ENCODE data around the gene LRRC8B.
A peak's percentile ranks its signal among the peaks of the same experiment; 100 is the strongest.
"Not testable (repeated sequence)": the region's sequence is repeated elsewhere in the genome, so short reads cannot be mapped to it uniquely, and the experiment has no call there.

The LRRC8B gene

DNA sequence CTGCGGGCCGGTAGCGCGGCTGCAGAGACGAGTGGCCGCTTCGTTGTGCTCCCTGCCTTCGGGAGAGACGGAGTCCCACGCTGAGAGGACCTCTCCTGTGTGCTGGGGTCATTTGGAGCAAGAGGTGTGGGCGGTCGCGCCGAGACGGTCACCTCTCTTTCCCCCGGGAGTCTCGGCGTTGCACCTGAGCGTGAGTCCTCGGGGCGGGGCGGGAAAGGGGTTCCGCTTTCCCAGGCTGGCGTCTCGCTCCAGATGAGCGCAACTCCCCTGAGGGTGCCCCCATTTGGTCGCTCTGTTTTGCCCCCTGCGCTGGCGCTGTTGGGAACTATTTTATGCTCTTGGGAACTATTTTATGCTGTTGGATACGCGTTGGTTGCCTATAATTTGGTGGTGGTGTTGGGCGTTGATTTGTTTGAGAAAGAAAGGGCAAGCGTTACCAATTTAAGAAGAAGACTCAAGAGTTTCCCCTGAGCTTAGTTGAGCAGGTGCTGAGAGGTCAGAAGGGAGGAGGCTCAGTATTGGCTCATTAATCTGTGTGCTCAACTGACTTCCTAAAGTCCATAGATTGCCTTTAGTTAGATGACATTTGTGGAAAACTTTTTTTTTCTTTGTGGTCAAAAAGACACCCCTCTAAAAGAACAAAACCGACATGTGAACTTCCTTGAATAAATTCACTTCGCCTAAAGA, 683 bp downstream of the LRRC8B start:
- peak; percentile 74 for DNase-seq

DNA sequence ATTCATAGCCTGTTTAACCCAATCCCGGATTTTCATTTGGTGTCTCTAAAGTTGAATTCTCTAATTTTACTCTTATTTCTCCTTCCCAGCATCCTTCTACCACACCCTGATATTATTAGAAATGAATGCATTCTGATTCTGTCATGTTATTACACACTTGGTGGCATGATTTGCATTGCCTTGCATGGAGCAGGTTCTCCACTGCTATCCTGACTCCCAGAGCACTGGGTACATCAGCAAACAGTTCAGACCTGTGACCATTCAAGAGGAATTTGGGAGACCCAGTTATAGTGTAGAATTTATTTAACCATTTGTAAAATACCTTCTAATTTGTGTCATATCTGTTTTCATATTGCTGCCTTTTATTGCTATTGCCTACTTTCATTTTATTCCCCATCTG, 2.6 kb downstream of the LRRC8B start:
- DNase-seq: peak; percentile 36

DNA sequence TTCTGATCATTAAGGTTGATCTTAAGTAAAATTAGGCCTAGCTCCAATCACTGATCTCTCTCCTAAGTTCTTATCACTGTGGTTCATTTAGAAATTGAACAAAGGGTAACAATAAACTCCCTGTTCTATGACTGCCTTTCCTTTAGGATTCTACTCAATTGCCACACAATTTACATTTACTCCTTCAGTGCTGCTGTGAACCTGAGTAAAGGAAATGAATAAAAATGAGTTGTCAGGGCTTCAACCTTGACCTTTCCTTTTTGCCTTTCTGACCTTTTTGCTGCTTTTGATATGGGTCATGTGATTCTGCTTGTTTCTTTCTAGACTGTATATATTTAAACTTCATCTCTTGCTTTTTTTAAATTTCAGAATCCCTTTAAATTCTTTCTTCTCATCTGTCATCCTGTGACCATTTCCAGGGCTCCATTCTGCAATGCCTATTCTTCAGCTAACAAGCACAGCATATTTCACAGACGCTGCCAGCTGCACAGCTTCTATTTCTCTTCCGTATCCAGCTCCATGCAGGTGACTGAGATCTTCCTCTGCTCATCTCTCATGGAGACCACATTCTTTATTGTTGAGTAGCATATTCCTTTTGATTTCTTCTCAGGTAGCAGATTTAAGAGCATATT, 3.2 kb downstream of the LRRC8B start:
- DNase-seq: no peak

DNA sequence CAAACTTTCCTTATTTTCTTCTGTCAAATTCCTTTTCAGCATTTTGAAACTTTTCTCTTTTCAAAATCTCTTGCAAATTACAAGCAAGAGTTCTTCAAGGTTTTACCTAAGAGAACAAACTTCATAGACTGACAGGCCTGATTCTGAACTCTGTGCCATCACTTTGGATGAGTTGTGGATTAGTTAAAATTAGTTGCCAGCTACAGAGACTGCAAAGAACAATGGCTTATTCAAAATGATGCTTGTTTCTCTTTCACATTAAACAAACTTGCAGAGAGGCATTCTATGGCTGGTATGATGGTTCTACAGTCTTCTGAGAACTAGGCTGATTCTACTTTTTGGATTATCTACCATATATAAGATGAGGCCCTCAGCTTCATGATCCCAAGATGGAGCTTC, 3.8 kb downstream of the LRRC8B start:
- DNase-seq: no peak

DNA sequence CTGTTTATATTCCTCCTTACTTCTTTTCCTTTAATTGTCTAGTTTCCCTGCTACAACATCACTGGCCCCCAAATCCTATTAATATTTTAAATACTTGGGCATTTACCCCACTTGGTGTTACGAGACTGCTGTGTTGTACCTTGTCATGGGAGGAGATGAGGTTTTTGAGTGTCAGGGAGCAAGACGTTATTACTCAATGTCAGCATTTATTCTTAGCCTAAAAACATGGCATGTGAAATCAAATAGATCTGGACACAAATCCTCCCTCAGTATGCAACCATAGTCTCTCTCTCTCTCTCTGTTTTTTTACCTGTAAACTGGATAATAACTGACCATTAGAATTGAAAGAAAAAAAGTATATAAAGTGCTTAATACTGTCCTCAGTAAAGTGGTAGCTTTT, 4.6 kb downstream of the LRRC8B start:
- DNase-seq: no peak

DNA sequence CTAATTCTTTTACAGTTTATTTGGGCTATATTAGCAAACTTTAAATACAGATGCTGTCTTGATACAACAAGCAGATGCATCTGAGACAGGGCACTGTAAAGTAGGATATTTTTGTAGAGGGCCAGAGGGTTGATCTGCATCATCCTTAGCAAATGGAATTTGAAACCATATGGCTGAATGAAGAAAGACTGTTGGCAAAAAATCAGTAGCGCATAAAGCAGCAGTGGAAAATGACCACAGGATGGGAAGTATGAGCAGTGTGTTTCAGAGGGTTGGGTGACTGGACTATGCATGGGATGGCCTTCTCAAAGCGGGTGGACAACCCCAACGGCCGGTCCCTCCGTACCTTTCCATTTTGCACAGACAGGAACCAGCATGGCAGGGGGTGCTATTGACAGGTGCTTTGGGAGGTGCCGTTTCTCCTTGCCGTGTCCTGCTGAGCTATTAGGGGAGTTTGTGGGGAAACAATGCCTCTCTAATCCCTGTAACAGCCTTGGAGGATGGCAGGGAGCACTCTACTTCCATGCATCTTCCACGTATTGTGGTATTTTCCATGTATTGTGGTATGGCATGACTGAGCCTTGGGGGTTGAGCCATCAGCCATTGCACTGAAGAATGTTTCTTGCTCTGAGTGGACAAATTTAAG, 5.9 kb downstream of the LRRC8B start:
- DNase-seq: no peak

DNA sequence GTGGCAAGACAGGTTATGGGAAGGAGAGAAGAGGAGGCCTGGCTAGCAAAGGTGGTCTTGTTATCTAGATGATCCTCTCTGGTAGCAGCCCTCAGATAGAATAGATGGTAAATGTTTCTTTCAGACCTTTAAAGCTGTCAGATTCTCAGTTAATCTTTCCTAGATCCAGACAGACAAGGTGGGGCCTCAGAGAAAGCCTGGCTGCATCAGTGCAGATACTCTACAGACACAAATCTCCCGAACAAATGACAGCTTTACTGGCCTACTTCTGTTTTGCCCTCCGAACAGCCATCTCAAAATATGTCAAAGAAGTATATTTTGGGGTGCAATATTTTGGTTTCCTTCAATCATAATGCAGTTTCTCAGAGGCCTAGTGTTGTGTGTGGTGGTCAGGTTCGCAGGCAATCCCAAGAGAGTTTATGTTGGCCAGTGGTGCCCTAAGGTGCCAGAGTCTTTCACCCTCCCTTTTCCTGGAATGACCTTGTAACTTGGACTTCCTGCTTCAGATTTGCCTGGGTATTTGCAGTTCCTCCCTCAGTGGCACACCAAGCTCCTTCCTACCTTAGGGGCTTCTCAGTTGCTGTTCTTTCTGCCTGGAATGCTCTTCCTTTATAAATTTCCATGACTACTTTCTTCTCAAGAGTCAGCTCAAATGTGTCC, 7.0 kb downstream of the LRRC8B start:
- DNase-seq: no peak

DNA sequence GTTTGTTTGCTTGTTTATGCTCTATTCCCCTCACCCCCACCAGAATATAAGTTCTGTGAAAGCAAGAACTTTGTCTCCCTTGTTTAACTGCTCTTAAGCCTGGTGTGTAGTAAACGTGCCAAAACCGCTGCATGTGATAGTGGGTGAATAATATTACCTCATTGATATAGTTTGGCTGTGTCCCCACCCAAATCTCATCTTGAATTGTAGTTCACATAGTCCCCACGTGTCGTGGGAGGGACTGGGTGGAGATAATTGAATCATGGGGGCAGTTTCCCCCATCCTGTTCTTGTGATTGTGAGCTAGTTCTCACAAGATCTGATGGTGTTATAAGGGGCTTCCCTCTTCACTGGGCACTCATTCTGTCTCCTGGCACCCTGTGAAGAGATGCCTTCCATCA, 7.6 kb downstream of the LRRC8B start:
- DNase-seq: no peak

DNA sequence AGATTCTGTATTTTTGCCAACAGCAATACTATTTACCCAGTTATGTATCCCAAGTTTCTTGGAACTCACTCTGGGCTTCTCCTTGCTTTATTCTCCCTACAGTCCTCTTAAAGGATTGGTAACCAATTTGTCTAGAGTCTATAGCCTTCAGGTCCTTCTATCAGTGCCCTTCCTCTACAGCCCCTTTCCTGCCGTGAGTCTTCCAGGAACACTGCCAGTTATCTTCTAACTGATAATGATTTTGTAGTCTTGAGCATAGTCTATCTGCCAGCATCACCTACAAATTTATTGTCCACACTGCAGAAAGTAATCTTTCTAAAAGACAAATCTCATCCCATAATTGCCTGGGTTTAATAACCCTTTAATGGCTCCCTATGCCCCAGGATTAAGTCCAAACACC, 8.2 kb downstream of the LRRC8B start:
- DNase-seq: no peak

DNA sequence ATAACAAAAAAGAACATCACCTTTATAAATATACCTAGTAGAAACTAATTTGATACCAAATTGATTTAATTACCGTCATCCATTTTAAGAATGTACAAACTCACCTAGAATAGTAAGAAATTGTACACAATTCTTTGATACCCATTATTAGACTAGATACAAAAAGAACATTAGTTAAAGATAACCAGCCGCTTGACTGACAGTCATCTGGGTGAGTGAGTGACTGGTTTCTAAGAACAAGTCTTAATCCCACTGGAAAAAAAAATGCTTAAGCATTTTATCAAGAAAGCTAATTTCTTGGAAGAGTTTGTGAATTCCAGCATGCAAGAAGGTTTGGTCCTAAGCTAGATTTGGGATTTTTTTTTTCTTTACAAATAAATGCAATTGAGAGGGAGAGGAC, 10.9 kb downstream of the LRRC8B start:
- no peak for DNase-seq

DNA sequence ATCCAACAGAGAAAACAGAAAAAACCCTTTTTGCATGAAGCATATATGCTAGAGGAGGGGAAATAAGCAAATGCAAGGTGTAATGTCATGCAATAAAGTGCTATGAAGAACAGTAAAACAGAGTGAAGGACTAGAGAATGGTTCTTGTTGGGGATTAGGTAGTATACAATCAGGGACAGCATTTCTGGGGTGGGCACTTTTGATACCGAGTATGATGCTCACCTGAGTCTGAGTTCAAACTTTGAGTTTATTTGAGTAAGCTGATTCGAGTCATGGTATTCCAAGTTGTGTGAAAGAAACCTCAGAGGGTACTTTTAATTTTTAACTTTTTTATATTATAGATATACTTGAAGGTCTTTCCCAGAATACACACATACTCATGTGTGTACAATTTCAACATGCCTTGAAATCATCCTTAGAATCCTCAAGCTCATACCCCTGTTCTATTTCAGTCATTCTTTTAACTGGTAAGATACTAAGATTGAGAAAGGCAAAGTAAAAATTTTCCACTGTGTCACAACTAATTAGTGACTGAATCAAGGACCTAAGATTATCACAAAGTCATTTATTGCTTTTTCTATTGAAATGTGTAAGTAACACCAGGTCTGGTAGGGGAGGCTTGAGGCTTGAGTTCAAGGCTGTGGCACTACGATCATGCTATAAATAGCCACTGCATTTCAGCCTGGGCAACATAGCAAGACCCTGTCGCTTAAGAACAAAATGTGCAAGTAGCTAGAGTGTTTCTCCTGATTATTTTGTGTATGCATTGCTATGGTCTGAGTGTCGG, 12.1 kb downstream of the LRRC8B start:
- DNase-seq: no peak

DNA sequence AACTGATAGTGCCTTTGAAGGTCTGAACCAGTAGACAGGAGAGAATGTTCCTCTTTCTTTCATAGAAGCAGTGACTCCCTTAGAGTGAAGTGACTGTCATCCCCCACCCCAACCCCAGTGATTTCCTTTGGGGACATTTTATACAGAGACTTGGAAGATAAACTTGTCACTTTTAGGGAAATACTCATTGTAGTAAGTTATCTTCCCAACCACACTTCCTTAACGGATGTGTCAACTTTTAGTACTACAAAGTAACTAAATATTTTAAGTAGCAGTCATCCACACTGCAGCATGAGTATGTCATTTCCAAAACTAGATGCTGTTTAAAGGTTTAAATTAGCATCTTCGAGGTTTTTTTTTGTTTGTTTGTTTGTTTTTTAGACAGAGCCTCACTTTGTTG, 13.7 kb downstream of the LRRC8B start:
- no peak for DNase-seq

DNA sequence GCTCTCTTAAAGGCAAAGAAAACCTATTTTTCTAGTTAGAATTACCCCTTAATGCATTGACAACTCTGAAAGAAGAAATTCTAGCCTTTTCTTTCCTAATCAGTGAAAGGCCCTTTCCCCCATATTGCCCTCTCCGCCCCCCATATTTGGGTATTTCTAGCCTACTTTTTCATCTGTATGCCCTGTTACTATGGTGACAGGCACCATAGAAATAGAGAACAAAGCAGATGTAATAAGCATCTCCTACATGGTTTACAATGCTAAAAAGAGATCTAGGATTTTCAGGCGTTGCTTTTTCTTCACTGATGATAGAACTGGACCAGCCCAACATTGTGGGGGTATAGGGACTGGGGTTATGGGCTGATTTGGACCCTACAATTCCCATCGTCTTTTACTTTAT, 14.5 kb downstream of the LRRC8B start:
- no peak for DNase-seq

DNA sequence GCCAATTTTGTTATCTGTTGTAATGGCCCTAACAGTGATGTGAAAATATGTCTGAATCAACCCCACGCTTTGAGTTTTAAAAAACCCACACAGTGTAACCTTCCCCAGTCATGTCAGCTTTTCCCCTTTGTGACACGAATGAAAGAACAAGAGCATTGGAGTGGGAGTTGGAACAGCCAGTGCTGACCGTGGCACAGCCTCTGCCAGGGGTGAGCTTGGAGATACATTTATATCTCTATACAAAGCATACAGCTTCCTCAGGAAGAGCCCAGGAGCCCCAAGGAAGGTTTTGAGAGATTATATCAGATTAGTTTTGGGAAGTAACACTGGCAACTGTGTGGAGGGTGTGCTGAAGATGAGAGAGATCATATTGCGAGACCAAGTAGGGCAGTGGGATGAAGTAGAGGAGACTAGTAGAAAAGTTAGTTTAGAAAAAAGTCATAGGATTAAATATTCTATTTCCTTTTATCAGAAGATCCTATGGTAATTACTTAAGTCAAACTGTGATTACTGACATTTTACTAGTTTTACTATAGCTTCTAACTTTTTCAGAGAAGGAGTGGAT, 15.9 kb downstream of the LRRC8B start:
- DNase-seq: no peak

DNA sequence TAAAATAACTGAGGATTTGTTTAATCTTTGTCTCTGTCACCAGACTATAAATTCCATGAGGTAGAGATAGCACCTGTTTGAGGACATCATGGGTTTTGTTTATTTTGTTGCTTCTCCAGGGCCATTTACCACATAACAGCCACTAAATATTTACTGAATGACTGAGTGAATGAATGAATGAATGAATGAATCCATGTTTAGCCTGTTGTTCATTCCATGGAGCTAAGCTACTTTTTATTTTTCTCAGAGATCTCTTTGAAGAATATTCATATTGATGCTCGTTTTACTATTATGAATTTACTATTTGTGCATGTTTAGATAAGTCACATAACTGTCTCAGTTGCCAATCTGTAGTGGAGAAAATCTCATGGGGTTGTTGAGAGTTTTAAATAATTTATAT, 17.7 kb downstream of the LRRC8B start:
- no peak for DNase-seq

DNA sequence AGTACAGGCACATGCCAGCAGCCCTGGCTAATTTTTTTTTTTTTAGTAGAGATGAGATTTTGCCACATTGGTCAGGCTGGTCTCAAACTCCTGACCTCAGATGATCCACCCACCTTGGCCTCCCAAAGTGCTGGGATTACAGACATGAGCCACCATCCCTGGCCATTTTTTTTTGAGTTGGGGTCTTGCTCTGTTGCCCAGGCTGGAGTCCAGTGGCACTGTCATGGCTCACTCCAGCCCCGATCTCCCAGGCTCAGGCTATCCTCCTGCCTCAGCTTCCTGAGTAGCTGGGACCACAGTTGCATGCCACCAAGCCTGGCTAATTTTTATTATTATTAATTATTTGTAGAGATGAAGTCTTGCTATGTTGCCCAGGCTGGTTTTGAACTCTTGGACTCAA, 19.0 kb downstream of the LRRC8B start:
- not testable (repeated sequence) for DNase-seq

DNA sequence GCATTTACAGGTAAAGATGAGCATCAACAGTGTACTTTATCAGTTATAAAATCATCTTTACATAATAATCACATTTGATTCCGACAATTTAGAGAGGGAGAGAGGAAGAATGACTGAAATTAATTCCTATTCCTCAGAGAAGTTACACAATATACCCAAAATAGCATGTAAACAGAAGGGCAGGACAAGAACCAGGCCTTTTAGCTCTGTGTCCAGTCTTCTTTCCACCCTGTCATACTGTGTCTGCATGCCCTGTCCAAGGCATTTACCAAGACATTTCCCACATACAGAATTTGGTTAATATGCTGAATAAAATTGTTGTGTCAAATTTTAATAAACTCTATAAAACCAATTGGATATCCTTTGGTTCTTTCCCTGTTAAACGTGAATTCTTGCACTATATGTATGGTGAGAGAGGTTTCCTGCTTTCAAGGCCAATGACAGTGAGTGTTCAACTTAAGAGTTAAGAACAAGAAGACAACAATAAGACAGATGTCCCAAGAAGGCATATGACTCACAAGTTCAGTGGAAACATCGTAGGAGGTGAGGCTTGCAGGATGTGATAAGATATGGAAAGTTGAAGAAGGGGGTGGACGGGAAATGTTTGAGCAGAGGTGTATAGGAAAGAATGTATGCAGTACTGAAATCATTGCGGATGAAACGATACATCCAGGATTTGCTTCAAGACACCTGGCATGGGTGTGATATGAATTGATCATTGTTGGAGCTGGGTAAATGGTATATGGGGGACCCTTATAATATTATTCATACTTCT, 20.8 kb downstream of the LRRC8B start:
- DNase-seq: no peak

DNA sequence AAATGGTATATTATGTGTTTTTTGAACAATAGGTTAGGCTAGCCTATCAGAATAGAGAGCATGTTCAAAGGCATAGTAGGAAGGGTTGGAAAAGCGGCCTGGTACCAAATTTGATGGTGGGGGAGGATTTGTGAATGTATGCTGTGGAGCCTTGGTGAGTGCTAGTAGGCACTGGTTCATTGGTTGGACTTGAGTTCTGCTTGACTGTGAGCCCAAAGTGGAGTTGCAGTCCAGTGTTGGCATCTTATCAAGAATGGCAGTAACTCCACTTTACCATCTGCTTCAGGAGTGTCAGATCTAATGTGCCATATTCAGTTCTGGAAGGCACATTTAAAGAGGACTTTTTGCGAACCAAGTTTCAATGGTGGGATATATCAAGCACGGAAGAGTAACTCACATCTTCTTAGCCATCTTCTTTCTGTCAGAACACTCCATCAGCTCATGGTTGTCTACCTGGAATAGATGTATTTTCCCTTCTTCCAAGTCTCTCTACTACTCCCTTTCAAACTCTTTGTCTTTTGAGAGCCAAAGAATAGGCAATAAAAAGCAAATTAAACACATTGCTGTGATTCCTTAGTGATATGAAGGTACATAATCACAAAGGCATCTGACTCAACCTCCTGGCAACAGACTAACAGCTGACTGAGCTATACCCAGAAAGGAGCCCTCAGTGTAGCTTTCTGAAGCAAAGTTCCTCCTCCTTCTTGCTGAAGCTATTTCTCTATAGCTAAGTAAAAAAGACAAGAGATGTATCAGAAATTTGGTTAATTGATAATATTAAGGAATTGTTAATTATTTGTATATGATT, 21.7 kb downstream of the LRRC8B start:
- no peak for DNase-seq

DNA sequence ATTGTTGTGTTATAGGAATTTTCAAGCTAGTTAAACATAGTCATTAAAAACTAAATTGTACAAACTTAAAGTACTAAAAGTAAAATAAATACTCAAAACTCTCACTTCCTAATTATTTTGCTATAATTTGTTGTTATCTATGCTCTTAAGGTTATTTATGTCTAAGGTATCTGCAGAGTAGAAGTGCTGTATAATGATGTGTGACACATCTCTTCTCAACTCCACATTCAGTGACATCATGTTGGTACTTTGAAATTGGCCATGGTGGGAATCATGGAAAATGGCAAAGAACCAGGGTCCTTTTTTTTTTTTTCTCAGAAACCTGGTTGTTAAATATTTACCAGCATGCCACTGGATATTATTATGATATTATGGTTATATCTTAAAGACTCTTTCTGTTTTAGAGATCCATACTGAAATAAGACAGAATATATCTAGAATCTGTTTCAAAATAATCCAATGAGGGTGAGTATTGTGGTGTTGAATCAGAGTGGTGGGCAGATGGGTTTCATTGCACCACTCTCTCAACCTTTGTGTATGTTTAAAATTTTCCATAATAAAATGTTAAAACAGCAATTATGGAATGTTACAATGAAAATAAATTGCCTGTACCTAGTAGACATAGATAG, 22.4 kb downstream of the LRRC8B start:
- DNase-seq: no peak

DNA sequence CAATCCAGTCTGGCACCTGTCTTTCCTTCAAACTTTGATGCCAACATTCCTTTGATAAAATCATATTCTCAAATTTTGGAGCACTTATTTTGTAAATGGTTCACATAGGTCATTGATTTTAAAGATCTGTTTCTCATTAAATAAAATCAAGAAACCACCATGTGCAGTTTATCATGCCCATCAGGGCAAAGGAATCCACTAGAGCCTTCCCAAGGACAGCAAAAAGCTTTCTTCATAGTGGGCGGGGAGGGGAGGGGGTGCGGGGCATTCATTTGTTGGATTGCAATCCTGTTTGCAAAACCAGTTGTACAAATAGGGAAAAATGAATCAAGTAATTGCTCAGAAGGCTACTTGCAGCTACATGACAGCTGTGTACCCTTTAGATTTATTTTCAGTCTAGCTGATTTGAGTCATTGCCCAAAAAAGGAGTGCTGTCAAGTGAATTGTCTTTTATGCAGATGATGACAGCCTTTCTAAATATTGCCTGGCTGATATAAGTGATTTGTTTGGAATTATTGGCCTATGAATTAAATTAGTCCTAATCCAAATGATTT, 23.0 kb downstream of the LRRC8B start:
- no peak for DNase-seq

Measured in NCI-H526 treated with DMSO at 0.1 percent for 48 hours (cell line).